Testis (tissue), 3 donors: Measurements from ENCODE around the gene SIMC1. TPM values are rescaled to one million over a fixed set of nuclear protein-coding genes. Genes with fewer than 3 reads are reported as not detected.

Source experiments
- DNase-seq: peaks from one replicate; pipeline ENCODE4 v3.0.0-alpha.2; 2019
- H3K27ac ChIP-seq, 2 donors: fragments of 200-600 bp; sonication (generic); one replicate each; pipeline ENCODE4 v1.5.1; 2019
- H3K27me3 ChIP-seq: fragments of 200-600 bp; sonication (generic); one replicate; pipeline ENCODE4 v1.5.1; 2019
- H3K36me3 ChIP-seq: fragments of 200-600 bp; sonication (generic); one replicate; pipeline ENCODE4 v1.5.1; 2017; ENCODE audit warnings: low read depth; ENCODE audit errors: missing control alignments
- H3K4me1 ChIP-seq: fragments of 200-600 bp; sonication (generic); one replicate; pipeline ENCODE4 v1.5.1; 2019
- H3K4me3 ChIP-seq, 2 donors: fragments of 200-600 bp; sonication (generic); one replicate each; pipeline ENCODE4 v1.5.1; 2017 to 2019
- H3K9me3 ChIP-seq: fragments of 200-600 bp; sonication (generic); one replicate; pipeline ENCODE4 v1.5.1; 2017
- POLR2A ChIP-seq: fragments of 450-650 bp; IDR thresholded peaks from one replicate; pipeline ENCODE4 v1.6.1; 2017; ENCODE audit warnings: antibody characterized with exemption, mild to moderate bottlenecking, moderate library complexity
- WGBS, 2 donors: methylation state at CpG; one replicate each; pipeline ENCODE4 v1.1.5; 2018; 5-methylcytosine and 5-hydroxymethylcytosine counted together
- intact Hi-C: fragments of 100-400 bp; cut with DNase I; formaldehyde crosslinking; loops from one replicate; pipeline ENCODE4 v1.15.1; 2023; ENCODE audit warnings: low total_unique reads
- polyA plus RNA-seq: library from polyadenylated mRNA; stranded (reverse); fragments of 350-450 nt; fragmentation: Illumina TruSeq; extraction: RNeasy Lipid Tissue Mini Kit (QIAGEN cat#74804); gene quantifications from one replicate; pipeline ENCODE4 v1.2.3, GENCODE V29; 2014; ENCODE audit warnings: low read depth, low replicate concordance; ENCODE audit not compliant: insufficient read depth
- total RNA-seq, 2 donors: library from RNA; depleted of rRNA; stranded (reverse); fragments of >200 nt; gene quantifications; one replicate each; pipeline ENCODE4 v1.2.3, GENCODE V29; 2016
- TF ChIP-seq, protein P1 (sequence below), 3 experiments: fragments of 450-650 bp in 2 of 3; fragments of 200-600 bp in 1 of 3; sonication (generic) in 1 of 3; IDR thresholded peaks; one replicate each; pipeline ENCODE4 v1.5.1; 2016 to 2019; ENCODE audit warnings: antibody characterized with exemption in 3 of 3, mild to moderate bottlenecking in 2 of 3, moderate library complexity in 1 of 3

Gene SIMC1
- total and polyA plus RNA-seq, 3 donors from 2014 or later: 97.9 to 119 (median 106) TPM

DNA sequence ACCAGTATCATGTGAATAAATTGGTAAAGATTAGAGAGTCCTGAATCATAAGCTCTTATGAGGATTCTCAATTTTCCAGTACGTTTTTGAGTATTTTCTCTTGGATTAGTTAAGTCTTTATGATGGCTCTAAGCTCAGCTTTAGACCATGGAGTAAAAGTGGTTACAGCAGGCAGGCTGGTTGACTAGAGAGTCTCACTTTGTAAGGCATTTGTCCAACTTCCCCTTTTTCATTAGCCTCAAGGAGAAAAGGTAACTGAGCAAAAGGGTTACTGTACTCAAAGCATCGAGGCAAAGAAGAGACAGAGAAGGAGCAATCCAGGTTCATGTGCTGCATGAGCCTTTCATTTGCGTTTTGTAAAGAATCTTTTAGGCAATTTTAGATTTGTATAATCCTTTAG is 141.7 kb downstream of the SIMC1 start:
- Histone ChIP-seq H3K27me3 (no peaks in the 10 kb centered on the region), H3K36me3 (no peaks in the 10 kb centered on the region), H3K9me3 (no peaks in the 10 kb centered on the region), H3K4me1 (no peaks in the 10 kb centered on the region), H3K4me3 (no peak overlapping the region), H3K27ac (no peak overlapping the region)
- intact Hi-C loops: no loop called here
- no peak for DNase-seq
- TF ChIP-seq POLR2A: no peak
- TF ChIP-seq, protein P1, sequence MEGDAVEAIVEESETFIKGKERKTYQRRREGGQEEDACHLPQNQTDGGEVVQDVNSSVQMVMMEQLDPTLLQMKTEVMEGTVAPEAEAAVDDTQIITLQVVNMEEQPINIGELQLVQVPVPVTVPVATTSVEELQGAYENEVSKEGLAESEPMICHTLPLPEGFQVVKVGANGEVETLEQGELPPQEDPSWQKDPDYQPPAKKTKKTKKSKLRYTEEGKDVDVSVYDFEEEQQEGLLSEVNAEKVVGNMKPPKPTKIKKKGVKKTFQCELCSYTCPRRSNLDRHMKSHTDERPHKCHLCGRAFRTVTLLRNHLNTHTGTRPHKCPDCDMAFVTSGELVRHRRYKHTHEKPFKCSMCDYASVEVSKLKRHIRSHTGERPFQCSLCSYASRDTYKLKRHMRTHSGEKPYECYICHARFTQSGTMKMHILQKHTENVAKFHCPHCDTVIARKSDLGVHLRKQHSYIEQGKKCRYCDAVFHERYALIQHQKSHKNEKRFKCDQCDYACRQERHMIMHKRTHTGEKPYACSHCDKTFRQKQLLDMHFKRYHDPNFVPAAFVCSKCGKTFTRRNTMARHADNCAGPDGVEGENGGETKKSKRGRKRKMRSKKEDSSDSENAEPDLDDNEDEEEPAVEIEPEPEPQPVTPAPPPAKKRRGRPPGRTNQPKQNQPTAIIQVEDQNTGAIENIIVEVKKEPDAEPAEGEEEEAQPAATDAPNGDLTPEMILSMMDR (IDR thresholded peaks at IDR 0.05): no peak
- 88 to 89% methylated on average over 3 of the region's 3 CpGs for WGBS, 2 donors

GRCh38 chr5:176381423-176381822 is 143.2 kb downstream of the SIMC1 start:
- no peaks in the 10 kb centered on the region for H3K4me1 ChIP-seq
- H3K4me3 ChIP-seq: no peak overlapping the region
- no peaks in the 10 kb centered on the region for H3K27me3 ChIP-seq
- H3K36me3 ChIP-seq: no peaks in the 10 kb centered on the region
- intact Hi-C loops: no loop called here
- no peak overlapping the region for H3K27ac ChIP-seq
- no peak for DNase-seq
- H3K9me3 ChIP-seq: no peaks in the 10 kb centered on the region
- WGBS, 2 donors: 86 to 92% methylated on average over 3 of the region's 3 CpGs
- no peak for TF ChIP-seq POLR2A
- TF ChIP-seq, protein P1 (IDR thresholded peaks at IDR 0.05): no peak

DNA sequence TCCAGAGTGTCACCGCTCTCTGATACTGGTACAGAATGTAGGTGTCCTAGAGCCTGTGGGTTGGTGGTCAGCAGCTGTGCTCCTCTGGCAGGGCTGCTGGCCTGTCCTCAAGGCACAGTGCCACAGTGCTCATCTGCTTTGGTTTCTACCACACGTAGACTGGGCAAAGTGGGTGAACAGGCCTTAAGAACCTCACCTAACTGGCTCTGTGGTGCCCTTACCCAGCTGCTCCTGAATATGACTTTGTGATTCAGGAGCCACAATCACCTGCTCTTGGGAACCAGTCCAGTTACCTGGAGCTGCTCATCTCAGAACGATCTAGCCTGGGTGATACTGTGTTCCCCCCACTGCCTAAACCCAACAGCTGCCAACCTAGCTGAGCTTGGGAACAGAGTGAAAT is 143.8 kb downstream of the SIMC1 start:
- intact Hi-C loops: no loop called here
- H3K4me1 ChIP-seq: peaks cover under 1% of the 10 kb centered on the region
- DNase-seq: no peak
- WGBS, 2 donors: 87 to 100% methylated on average over 3 of the region's 3 CpGs
- no peak overlapping the region for H3K4me3 ChIP-seq
- H3K27me3 ChIP-seq: no peaks in the 10 kb centered on the region
- H3K27ac ChIP-seq: no peak overlapping the region
- TF ChIP-seq POLR2A: no peak
- H3K9me3 ChIP-seq: no peaks in the 10 kb centered on the region
- no peaks in the 10 kb centered on the region for H3K36me3 ChIP-seq

DNA sequence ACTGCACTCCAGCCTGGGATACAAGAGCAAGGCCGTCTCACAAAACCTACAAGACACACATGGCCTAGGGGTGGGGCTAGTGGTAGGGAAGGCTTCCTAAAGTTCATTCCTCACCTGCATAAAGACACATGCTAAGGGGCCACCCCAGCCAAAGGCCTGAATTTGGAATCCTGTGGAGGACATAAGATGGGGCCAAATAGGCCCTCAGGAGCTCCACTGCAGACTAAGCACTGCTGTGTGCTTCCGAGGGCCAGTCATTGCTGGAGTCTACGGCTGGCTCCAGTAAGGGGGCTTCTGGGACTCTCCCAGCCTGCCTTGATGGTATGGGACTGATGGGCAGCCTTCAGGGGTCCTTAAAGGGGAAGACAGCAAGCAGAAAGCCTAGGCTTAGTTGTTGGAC is 144.5 kb downstream of the SIMC1 start:
- H3K4me3 ChIP-seq: no peak overlapping the region
- no peaks in the 10 kb centered on the region for H3K9me3 ChIP-seq
- H3K36me3 ChIP-seq: no peaks in the 10 kb centered on the region
- intact Hi-C loops: no loop called here
- TF ChIP-seq, protein P1 (IDR thresholded peaks at IDR 0.05): no peak
- no peak for TF ChIP-seq POLR2A
- no peak for DNase-seq
- no peak overlapping the region for H3K27ac ChIP-seq
- peaks cover 8% of the 10 kb centered on the region for H3K4me1 ChIP-seq
- no peaks in the 10 kb centered on the region for H3K27me3 ChIP-seq
- WGBS, 2 donors: 97% methylated on average over 3 of the region's 3 CpGs

- no peaks in the 10 kb centered on the region for H3K36me3 ChIP-seq
- no peak for DNase-seq
- WGBS, 2 donors: 90 to 91% methylated on average over 12 to 15 of the region's 15 CpGs
- no peak overlapping the region for H3K27ac ChIP-seq
- H3K4me1 ChIP-seq: peaks cover 10% of the 10 kb centered on the region
- no peak for TF ChIP-seq POLR2A
- TF ChIP-seq, protein P1 (IDR thresholded peaks at IDR 0.05): no peak
- H3K9me3 ChIP-seq: no peaks in the 10 kb centered on the region
- H3K27me3 ChIP-seq: no peaks in the 10 kb centered on the region
- H3K4me3 ChIP-seq: no peak overlapping the region
- intact Hi-C loops: no loop called here
Measured at GRCh38 chr5:176383248-176383905, 145.2 kb downstream of the SIMC1 start.
